Right lobe of liver (tissue), 6 donors: ENCODE data around the gene CST11. TPM values are rescaled to one million over a fixed set of nuclear protein-coding genes. Genes with fewer than 3 reads are reported as not detected.

Source experiments
- ATAC-seq, 4 donors: fragments of 200-7000 bp; cut with Tn5 transposase; one replicate each; pipeline ENCODE4 v1.9.1; 2020; ENCODE audit warnings: mild to moderate bottlenecking in 4 of 4, moderate library complexity in 4 of 4
- DNase-seq, 3 donors: peaks; one replicate each; pipeline ENCODE4 v3.0.0-alpha.2; 2020
- H3K27ac ChIP-seq, 3 donors: fragments of 200-600 bp; one replicate each; pipeline ENCODE4 v1.8.0; 2022
- H3K27me3 ChIP-seq, 2 donors: fragments of 200-600 bp; one replicate each; pipeline ENCODE4 v1.8.0; 2022
- H3K36me3 ChIP-seq, 4 donors: fragments of 200-600 bp; sonication (generic) in 1 of 4; one replicate each; pipeline versions ENCODE4 v1.5.1 to v1.8.0; 2017 to 2022; ENCODE audit warnings: control low read depth in 1 of 4
- H3K4me1 ChIP-seq, 4 donors: fragments of 200-600 bp; sonication (generic) in 1 of 4; one replicate each; pipeline versions ENCODE4 v1.5.1 to v1.8.0; 2017 to 2022; ENCODE audit warnings: control low read depth in 1 of 4
- H3K4me3 ChIP-seq, 3 donors: fragments of 200-600 bp; one replicate each; pipeline ENCODE4 v1.8.0; 2022
- H3K9me3 ChIP-seq, 4 donors: fragments of 200-600 bp; sonication (generic) in 1 of 4; one replicate each; pipeline versions ENCODE4 v1.5.1 to v1.8.0; 2017 to 2022; ENCODE audit warnings: control low read depth in 1 of 4
- POLR2A ChIP-seq: fragments of 450-650 bp; IDR thresholded peaks from one replicate; pipeline ENCODE4 v1.6.1; 2017; ENCODE audit warnings: antibody characterized with exemption, mild to moderate bottlenecking
- WGBS: methylation state at CpG from one replicate; pipeline ENCODE4 v1.1.6; 2018; ENCODE audit warnings: low coverage, low lambda C conversion rate; ENCODE audit not compliant: insufficient coverage; ENCODE audit errors: missing lambda C conversion rate; 5-methylcytosine and 5-hydroxymethylcytosine counted together
- intact Hi-C, 2 donors: fragments of 100-400 bp; cut with DNase I; formaldehyde crosslinking; loops; one replicate each; pipeline versions ENCODE4 v1.11.2 to v1.14.1; 2022
- total RNA-seq, 6 experiments: library from RNA; depleted of rRNA in 2 of 6; stranded (reverse); fragments of >200 nt in 2 of 6; fragmentation: NEBNext Ultra II Directional in 3 of 6; extraction: Animal tissue kit (Norgen Biotek cat#: 25700) in 3 of 6; gene quantifications; one replicate each; pipeline versions ENCODE4 v1.1.0 to v1.2.4, GENCODE V29; 2016 to 2023
- TF ChIP-seq, protein P1 (sequence below), 4 donors: fragments of 200-600 bp in 3 of 4; fragments of 450-650 bp in 1 of 4; IDR thresholded peaks; one replicate each; pipeline versions ENCODE4 v1.5.1 to v1.8.0; 2016 to 2022; ENCODE audit warnings: antibody characterized with exemption in 4 of 4, mild to moderate bottlenecking in 2 of 4
- donor health status: DM: no; HTN: yes; CAD: no.
- donor health status: DM: no; HTN: no; CAD: no.
- donor health status: DM: no; HTN: no; CAD: no.
- donor health status: DM: no; HTN: yes; CAD: no.
- donor health status: DM: no; HTN: yes; CAD: no.

CST11 gene
- total RNA-seq, 6 experiments from 2014 or later: not detected

- intact Hi-C loops: no loop called here
- Histone ChIP-seq H3K27ac (no peak overlapping the region), H3K27me3 (no peaks in the 10 kb centered on the region), H3K36me3 (no peaks in the 10 kb centered on the region), H3K9me3 (no peaks in the 10 kb centered on the region), H3K4me3 (no peak overlapping the region), H3K4me1 (peaks cover 0 to 8% (median 3%) of the 10 kb centered on the region in 4 donors)
- TF ChIP-seq POLR2A: no peak
- TF ChIP-seq, protein P1, sequence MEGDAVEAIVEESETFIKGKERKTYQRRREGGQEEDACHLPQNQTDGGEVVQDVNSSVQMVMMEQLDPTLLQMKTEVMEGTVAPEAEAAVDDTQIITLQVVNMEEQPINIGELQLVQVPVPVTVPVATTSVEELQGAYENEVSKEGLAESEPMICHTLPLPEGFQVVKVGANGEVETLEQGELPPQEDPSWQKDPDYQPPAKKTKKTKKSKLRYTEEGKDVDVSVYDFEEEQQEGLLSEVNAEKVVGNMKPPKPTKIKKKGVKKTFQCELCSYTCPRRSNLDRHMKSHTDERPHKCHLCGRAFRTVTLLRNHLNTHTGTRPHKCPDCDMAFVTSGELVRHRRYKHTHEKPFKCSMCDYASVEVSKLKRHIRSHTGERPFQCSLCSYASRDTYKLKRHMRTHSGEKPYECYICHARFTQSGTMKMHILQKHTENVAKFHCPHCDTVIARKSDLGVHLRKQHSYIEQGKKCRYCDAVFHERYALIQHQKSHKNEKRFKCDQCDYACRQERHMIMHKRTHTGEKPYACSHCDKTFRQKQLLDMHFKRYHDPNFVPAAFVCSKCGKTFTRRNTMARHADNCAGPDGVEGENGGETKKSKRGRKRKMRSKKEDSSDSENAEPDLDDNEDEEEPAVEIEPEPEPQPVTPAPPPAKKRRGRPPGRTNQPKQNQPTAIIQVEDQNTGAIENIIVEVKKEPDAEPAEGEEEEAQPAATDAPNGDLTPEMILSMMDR (IDR thresholded peaks at IDR 0.05): no peak
- 89% methylated on average over 5 of the region's 5 CpGs for WGBS
- no peak for ATAC-seq
- no peak for DNase-seq
Measured at GRCh38 chr20:23415555-23415954, 37.1 kb downstream of the CST11 start.

GRCh38 chr20:23414526-23415188, 38.0 kb downstream of the CST11 start:
- no peak overlapping the region for H3K4me3 ChIP-seq
- peaks cover 0 to 5% (median 2%) of the 10 kb centered on the region in 4 donors for H3K4me1 ChIP-seq
- no peak for ATAC-seq
- no peak overlapping the region for H3K27ac ChIP-seq
- intact Hi-C loops: no loop called here
- H3K36me3 ChIP-seq: no peaks in the 10 kb centered on the region
- DNase-seq: no peak
- WGBS: 72% methylated on average over 1 of the region's 1 CpG
- no peaks in the 10 kb centered on the region for H3K27me3 ChIP-seq
- H3K9me3 ChIP-seq: no peaks in the 10 kb centered on the region
- no peak for TF ChIP-seq POLR2A
- TF ChIP-seq, protein P1 (IDR thresholded peaks at IDR 0.05): no peak

GRCh38 chr20:23413862-23414422, 38.7 kb downstream of the CST11 start:
- H3K9me3 ChIP-seq: no peaks in the 10 kb centered on the region
- intact Hi-C loops: no loop called here
- H3K27me3 ChIP-seq: no peaks in the 10 kb centered on the region
- H3K27ac ChIP-seq: no peak overlapping the region
- no peaks in the 10 kb centered on the region for H3K36me3 ChIP-seq
- no peak for DNase-seq
- H3K4me1 ChIP-seq: no peaks in the 10 kb centered on the region
- WGBS: 100% methylated on average over 3 of the region's 3 CpGs
- TF ChIP-seq, protein P1 (IDR thresholded peaks at IDR 0.05): no peak
- no peak for TF ChIP-seq POLR2A
- H3K4me3 ChIP-seq: no peak overlapping the region
- no peak for ATAC-seq

DNA sequence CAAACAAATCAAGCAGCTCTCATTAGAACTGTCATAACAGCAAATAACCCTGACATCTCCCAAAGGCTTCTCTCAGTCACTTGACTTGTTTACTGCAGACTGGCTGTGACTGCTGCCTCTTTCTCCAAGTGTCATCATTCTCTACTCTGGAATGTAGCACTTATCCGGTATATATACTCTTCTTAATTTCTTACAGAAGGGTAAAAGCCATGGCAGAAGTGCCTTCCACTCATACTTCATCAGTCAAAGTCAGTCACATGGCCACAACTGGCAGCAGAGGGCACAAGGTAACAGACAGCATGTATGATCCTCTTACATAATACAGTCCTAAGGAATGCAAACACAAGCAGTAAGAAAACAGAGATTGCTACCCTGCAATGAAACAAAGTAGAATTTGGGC, 40.6 kb downstream of the CST11 start:
- peak; percentile 86 to 95 (median 92) for ATAC-seq
- no peak overlapping the region for H3K4me3 ChIP-seq
- H3K36me3 ChIP-seq: no peaks in the 10 kb centered on the region
- no peaks in the 10 kb centered on the region for H3K27me3 ChIP-seq
- no peak for DNase-seq
- 38% methylated on average over 1 of the region's 1 CpG for WGBS
- no peaks in the 10 kb centered on the region for H3K9me3 ChIP-seq
- H3K4me1 ChIP-seq: peaks cover 0 to 3% (median 1%) of the 10 kb centered on the region in 4 donors
- intact Hi-C loops: no loop called here
- TF ChIP-seq, protein P1 (IDR thresholded peaks at IDR 0.05): no peak
- no peak overlapping the region for H3K27ac ChIP-seq
